DOHH2 (cell line): ENCODE measurements around the gene CEP78.

Experiments used
- EZH2phosphoT487 ChIP-seq: fragments of 200-600 bp; sonication (generic); IDR thresholded peaks from 2 replicates; pipeline ENCODE4 v1.6.1; 2017; ENCODE audit warnings: borderline replicate concordance, mild to moderate bottlenecking, antibody characterized with exemption, low read length, moderate library complexity, mixed read lengths
- TF ChIP-seq, protein P1 (sequence below): fragments of 200-600 bp; sonication (generic); IDR thresholded peaks from one replicate; pipeline ENCODE4 v1.5.1; 2014; ENCODE audit warnings: antibody characterized with exemption, mild to moderate bottlenecking, low read depth, low read length; ENCODE audit not compliant: poor library complexity, severe bottlenecking

GRCh38 chr9:78187763-78188484 lies 48.0 kb upstream of the CEP78 start:
- TF ChIP-seq, protein P1, sequence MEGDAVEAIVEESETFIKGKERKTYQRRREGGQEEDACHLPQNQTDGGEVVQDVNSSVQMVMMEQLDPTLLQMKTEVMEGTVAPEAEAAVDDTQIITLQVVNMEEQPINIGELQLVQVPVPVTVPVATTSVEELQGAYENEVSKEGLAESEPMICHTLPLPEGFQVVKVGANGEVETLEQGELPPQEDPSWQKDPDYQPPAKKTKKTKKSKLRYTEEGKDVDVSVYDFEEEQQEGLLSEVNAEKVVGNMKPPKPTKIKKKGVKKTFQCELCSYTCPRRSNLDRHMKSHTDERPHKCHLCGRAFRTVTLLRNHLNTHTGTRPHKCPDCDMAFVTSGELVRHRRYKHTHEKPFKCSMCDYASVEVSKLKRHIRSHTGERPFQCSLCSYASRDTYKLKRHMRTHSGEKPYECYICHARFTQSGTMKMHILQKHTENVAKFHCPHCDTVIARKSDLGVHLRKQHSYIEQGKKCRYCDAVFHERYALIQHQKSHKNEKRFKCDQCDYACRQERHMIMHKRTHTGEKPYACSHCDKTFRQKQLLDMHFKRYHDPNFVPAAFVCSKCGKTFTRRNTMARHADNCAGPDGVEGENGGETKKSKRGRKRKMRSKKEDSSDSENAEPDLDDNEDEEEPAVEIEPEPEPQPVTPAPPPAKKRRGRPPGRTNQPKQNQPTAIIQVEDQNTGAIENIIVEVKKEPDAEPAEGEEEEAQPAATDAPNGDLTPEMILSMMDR = no peak
- no peak for TF ChIP-seq EZH2phosphoT487
